GM12878 (cell line): ENCODE results near the gene ABCG4. TPM values are rescaled to one million over a fixed set of nuclear protein-coding genes. Genes with fewer than 3 reads are reported as not detected.

Source experiments
- ATF7 ChIP-seq: fragments of 450-650 bp; IDR thresholded peaks from 2 replicates; pipeline ENCODE4 v1.6.1; 2016; ENCODE audit warnings: low read depth, mild to moderate bottlenecking
- CHD1 ChIP-seq: IDR thresholded peaks from 2 replicates; pipeline ENCODE4 v1.6.1; 2012; ENCODE audit warnings: low read depth, low read length, improper control_type of control experiment
- EZH2 ChIP-seq: IDR thresholded peaks from 2 replicates; pipeline ENCODE4 v1.6.1; 2012; ENCODE audit warnings: low read depth, mild to moderate bottlenecking, control low read depth, inconsistent platforms, low read length, borderline replicate concordance; ENCODE audit not compliant: control insufficient read depth
- FOS ChIP-seq: IDR thresholded peaks from 3 replicates; pipeline ENCODE4 v1.6.1; 2011; ENCODE audit warnings: borderline replicate concordance; ENCODE audit not compliant: insufficient read length; ENCODE audit errors: extremely low read depth
- FOXK2 ChIP-seq: fragments of 450-650 bp; IDR thresholded peaks from 2 replicates; pipeline ENCODE4 v1.6.1; 2017; ENCODE audit warnings: mild to moderate bottlenecking, moderate library complexity
- LARP7 ChIP-seq: fragments of 450-650 bp; IDR thresholded peaks from 2 replicates; pipeline ENCODE4 v1.6.1; 2017; ENCODE audit warnings: mild to moderate bottlenecking
- MEF2B ChIP-seq: fragments of 450-650 bp; IDR thresholded peaks from 2 replicates; pipeline ENCODE4 v1.6.1; 2018; ENCODE audit warnings: mild to moderate bottlenecking, moderate library complexity; ENCODE audit not compliant: partially characterized antibody, poor library complexity, severe bottlenecking
- MYC ChIP-seq: IDR thresholded peaks from 2 replicates; pipeline ENCODE4 v1.6.1; 2011; ENCODE audit warnings: mild to moderate bottlenecking, low read length, moderate library complexity, inconsistent platforms; ENCODE audit not compliant: insufficient read depth, insufficient replicate concordance, insufficient read length, severe bottlenecking
- NR2F1 ChIP-seq: fragments of 450-650 bp; conservative IDR thresholded peaks from 2 replicates; pipeline ENCODE4 v1.6.1; 2017; ENCODE audit warnings: mild to moderate bottlenecking
- NRF1 ChIP-seq: conservative IDR thresholded peaks from 2 replicates; pipeline ENCODE4 v1.6.1; 2011; ENCODE audit warnings: mild to moderate bottlenecking, low read depth, low read length, improper control_type of control experiment
- PML ChIP-seq: IDR thresholded peaks from 2 replicates; pipeline ENCODE4 v1.6.1; 2012; ENCODE audit warnings: low read length, inconsistent platforms
- RUNX3 ChIP-seq: IDR thresholded peaks from 2 replicates; pipeline ENCODE4 v1.6.1; 2012; ENCODE audit warnings: low read length, inconsistent platforms
- SMARCA5 ChIP-seq: fragments of 450-650 bp; IDR thresholded peaks from 2 replicates; pipeline ENCODE4 v1.6.1; 2017; ENCODE audit warnings: mild to moderate bottlenecking
- SPI1 ChIP-seq: IDR thresholded peaks from 2 replicates; pipeline ENCODE4 v1.6.1; 2011; ENCODE audit warnings: low read depth, mild to moderate bottlenecking, low read length, moderate library complexity, borderline replicate concordance; ENCODE audit not compliant: insufficient read depth
- STAT3 ChIP-seq: IDR thresholded peaks from 2 replicates; pipeline ENCODE4 v1.6.1; 2011; ENCODE audit warnings: low read depth, low read length, improper control_type of control experiment
- SUZ12 ChIP-seq: fragments of 200-600 bp; sonication (generic); IDR thresholded peaks from one replicate; pipeline ENCODE4 v1.6.1; 2018; ENCODE audit warnings: antibody characterized with exemption, mild to moderate bottlenecking; ENCODE audit not compliant: unreplicated experiment
- TCF3 ChIP-seq: IDR thresholded peaks from 2 replicates; pipeline ENCODE4 v1.6.1; 2012; ENCODE audit warnings: low read depth, mild to moderate bottlenecking, low read length, borderline replicate concordance; ENCODE audit not compliant: insufficient read depth
- WRNIP1 ChIP-seq: IDR thresholded peaks from 2 replicates; pipeline ENCODE4 v1.6.1; 2011; ENCODE audit warnings: low read depth, low read length, improper control_type of control experiment, borderline replicate concordance
- YY1 ChIP-seq: IDR thresholded peaks from 2 replicates; pipeline ENCODE4 v1.6.1; 2011; ENCODE audit warnings: low read depth, mild to moderate bottlenecking, low read length
- ZBED1 ChIP-seq: IDR thresholded peaks from 2 replicates; pipeline ENCODE4 v1.6.1; 2016; ENCODE audit warnings: borderline replicate concordance
- polyA plus RNA-seq, 11 experiments: library from polyadenylated mRNA; depleted of rRNA in 4 of 11; unstranded in 6 of 11; stranded (reverse) in 5 of 11; fragments of >200 nt; fragmentation: Nextera tagmentation in 4 of 11; fragmentation: Illumina TruSeq in 1 of 11; extraction: Ambion mirVana in 4 of 11; extraction: Trizol in 1 of 11; gene quantifications; 1 replicate in 1 of 11; 2 replicates in 10 of 11; pipeline versions ENCODE4 v1.2.1 to v1.2.3, GENCODE V29; 2011 to 2016; ENCODE audit warnings: inconsistent platforms in 2 of 11, missing spikeins in 2 of 11, low read depth in 1 of 11
- total RNA-seq, 4 experiments: library from RNA; depleted of rRNA in 3 of 4; stranded (reverse); fragments of >200 nt in 3 of 4; fragmentation: Illumina TruSeq in 1 of 4; extraction: Trizol in 1 of 4; gene quantifications; 2 replicates each; pipeline versions ENCODE4 v1.2.1 to v1.2.3, GENCODE V29; 2013 to 2021
- TF ChIP-seq, protein P1 (sequence below): IDR thresholded peaks from 2 replicates; pipeline ENCODE4 v1.6.1; 2011; ENCODE audit warnings: low read depth, mild to moderate bottlenecking, low read length, moderate library complexity, borderline replicate concordance; ENCODE audit errors: extremely low read depth
- TF ChIP-seq, protein P2 (sequence below): IDR thresholded peaks from 2 replicates; pipeline ENCODE4 v1.6.1; 2011; ENCODE audit warnings: low read depth, low read length, improper control_type of control experiment, borderline replicate concordance
- TF ChIP-seq, protein P3 (sequence below): IDR thresholded peaks from 2 replicates; pipeline ENCODE4 v1.6.1; 2012; ENCODE audit warnings: mild to moderate bottlenecking, low read depth, low read length
- TF ChIP-seq, protein P4 (sequence below): fragments of 450-650 bp; IDR thresholded peaks from 2 replicates; pipeline ENCODE4 v1.6.1; 2016; ENCODE audit warnings: mild to moderate bottlenecking

Gene ABCG4
- total and polyA plus RNA-seq, 10 of the 15 experiments (the other 5 are each of a cell fraction or from before 2014, with no cell fraction given): not detected

DNA sequence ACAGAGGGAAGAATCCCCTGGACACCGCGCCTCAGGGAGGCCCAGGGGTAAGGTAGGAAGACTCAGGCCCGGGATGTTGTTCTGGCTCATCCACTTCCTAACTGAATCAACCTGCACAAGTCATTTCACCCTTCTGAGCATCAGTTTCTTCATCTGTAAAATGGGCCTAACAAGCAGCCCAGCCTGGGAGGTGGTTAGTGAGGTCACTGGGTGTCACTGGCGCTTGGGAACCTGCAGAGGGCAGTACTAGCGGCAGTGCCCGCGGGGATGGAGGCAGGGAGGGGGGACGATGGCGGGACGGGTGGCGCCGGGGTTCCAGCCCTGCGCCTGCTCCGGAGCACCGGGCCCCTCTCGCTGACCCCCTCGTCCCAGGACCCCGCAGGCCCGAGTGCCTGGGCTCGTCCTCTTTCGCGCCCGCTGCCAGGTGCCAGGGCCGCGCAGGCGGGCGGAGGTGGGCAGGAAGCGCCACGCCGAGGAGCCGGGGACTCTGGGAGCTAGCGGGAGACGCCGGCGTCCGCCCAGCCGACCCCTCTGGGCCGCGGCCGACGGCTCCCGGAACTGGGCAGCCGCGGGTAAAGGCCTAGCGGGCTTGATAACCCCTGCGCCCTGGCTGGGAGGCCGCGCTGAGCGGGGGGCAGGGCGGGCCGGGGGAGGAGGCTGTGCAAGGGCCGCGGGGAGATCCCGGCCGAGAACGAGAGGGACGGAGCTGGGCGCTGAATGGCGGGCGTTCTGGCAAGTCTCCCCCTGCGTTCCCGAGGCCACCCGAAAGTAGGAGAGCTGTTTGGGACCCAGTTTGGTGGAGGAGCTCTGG lies 19.8 kb downstream of the ABCG4 start, which contains the start of gene NLRX1 (continued):
- TF ChIP-seq EZH2 (no peak), LARP7 (peak; percentile 72; the same call in 1 of the 2 replicates), SUZ12 (no peak), TCF3 (0 out of 2 replicates have a peak, but pooled peaks have one; percentile 46), FOXK2 (no peak), NR2F1 (peak; percentile 85), NRF1 (no peak), YY1 (peak; percentile 93), CHD1 (no peak), WRNIP1 (no peak), RUNX3 (peak; percentile 84), MEF2B (peak; percentile 16), MYC (no peak), STAT3 (no peak), ZBED1 (no peak), SPI1 (no peak), SMARCA5 (peak; percentile 100), FOS (no peak), PML (peak; percentile 36; the same call in 1 of the 2 replicates), ATF7 (peak; percentile 85)
- TF ChIP-seq, protein P1, sequence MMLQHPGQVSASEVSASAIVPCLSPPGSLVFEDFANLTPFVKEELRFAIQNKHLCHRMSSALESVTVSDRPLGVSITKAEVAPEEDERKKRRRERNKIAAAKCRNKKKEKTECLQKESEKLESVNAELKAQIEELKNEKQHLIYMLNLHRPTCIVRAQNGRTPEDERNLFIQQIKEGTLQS: no peak
- TF ChIP-seq, protein P2, sequence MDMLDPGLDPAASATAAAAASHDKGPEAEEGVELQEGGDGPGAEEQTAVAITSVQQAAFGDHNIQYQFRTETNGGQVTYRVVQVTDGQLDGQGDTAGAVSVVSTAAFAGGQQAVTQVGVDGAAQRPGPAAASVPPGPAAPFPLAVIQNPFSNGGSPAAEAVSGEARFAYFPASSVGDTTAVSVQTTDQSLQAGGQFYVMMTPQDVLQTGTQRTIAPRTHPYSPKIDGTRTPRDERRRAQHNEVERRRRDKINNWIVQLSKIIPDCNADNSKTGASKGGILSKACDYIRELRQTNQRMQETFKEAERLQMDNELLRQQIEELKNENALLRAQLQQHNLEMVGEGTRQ: no peak
- TF ChIP-seq, protein P3, sequence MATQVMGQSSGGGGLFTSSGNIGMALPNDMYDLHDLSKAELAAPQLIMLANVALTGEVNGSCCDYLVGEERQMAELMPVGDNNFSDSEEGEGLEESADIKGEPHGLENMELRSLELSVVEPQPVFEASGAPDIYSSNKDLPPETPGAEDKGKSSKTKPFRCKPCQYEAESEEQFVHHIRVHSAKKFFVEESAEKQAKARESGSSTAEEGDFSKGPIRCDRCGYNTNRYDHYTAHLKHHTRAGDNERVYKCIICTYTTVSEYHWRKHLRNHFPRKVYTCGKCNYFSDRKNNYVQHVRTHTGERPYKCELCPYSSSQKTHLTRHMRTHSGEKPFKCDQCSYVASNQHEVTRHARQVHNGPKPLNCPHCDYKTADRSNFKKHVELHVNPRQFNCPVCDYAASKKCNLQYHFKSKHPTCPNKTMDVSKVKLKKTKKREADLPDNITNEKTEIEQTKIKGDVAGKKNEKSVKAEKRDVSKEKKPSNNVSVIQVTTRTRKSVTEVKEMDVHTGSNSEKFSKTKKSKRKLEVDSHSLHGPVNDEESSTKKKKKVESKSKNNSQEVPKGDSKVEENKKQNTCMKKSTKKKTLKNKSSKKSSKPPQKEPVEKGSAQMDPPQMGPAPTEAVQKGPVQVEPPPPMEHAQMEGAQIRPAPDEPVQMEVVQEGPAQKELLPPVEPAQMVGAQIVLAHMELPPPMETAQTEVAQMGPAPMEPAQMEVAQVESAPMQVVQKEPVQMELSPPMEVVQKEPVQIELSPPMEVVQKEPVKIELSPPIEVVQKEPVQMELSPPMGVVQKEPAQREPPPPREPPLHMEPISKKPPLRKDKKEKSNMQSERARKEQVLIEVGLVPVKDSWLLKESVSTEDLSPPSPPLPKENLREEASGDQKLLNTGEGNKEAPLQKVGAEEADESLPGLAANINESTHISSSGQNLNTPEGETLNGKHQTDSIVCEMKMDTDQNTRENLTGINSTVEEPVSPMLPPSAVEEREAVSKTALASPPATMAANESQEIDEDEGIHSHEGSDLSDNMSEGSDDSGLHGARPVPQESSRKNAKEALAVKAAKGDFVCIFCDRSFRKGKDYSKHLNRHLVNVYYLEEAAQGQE: no peak
- TF ChIP-seq, protein P4, sequence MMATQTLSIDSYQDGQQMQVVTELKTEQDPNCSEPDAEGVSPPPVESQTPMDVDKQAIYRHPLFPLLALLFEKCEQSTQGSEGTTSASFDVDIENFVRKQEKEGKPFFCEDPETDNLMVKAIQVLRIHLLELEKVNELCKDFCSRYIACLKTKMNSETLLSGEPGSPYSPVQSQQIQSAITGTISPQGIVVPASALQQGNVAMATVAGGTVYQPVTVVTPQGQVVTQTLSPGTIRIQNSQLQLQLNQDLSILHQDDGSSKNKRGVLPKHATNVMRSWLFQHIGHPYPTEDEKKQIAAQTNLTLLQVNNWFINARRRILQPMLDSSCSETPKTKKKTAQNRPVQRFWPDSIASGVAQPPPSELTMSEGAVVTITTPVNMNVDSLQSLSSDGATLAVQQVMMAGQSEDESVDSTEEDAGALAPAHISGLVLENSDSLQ: peak; percentile 33; the same call in 1 of the 2 replicates
